ENCODE measurements around the gene SRGAP1.

GRCh38 chr12:64194333-64195149 lies 350.0 kb downstream of the SRGAP1 start:
- TF ChIP-seq CTCF (IDR thresholded peaks at IDR 0.05) (no peak), POLR2A (IDR thresholded peaks at IDR 0.05) (no peak)
